Cardiac fibroblast (primary cell): ENCODE results near the gene SCFD2.

ENCODE experiments used
- DNase-seq, 2 donors: peaks; one replicate each; pipeline versions ENCODE4 v3.0.0 to v3.0.0-alpha.2; 2010; ENCODE audit warnings: low read depth in 2 of 2
- H3K4me3 ChIP-seq, 2 donors: replicated peaks in 1 of 2; 1 replicate in 1 of 2; 2 replicates in 1 of 2; pipeline ENCODE4 v1.5.1; 2011; ENCODE audit warnings: low read depth in 2 of 2, low read length in 2 of 2, mild to moderate bottlenecking in 2 of 2, moderate library complexity in 1 of 2
- TF ChIP-seq, protein P1 (sequence below): IDR thresholded peaks from one replicate; pipeline ENCODE4 v1.5.1; 2011; ENCODE audit warnings: low read depth, mild to moderate bottlenecking, low read length, inconsistent platforms

Gene SCFD2

DNA sequence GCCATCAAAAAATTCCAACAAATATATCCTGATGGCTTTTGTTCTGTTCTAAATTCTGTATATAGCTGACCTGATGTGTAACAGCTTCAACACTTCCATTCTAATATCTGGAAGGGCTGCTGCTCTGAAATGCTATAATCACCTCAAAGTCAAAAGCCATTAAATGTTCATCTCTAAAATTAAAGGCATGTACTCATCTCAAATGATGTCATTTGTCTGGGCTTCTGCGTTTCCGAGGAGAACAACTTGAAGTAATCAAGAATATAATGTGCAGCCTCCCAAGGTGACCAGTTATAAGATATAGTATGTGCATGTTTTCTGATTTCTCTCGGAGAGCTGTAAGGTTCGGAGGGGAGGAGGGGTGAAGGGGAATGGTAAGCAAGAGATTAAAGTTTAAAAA lies 237.6 kb downstream of the SCFD2 start:
- no peak overlapping the region for H3K4me3 ChIP-seq
- TF ChIP-seq, protein P1, sequence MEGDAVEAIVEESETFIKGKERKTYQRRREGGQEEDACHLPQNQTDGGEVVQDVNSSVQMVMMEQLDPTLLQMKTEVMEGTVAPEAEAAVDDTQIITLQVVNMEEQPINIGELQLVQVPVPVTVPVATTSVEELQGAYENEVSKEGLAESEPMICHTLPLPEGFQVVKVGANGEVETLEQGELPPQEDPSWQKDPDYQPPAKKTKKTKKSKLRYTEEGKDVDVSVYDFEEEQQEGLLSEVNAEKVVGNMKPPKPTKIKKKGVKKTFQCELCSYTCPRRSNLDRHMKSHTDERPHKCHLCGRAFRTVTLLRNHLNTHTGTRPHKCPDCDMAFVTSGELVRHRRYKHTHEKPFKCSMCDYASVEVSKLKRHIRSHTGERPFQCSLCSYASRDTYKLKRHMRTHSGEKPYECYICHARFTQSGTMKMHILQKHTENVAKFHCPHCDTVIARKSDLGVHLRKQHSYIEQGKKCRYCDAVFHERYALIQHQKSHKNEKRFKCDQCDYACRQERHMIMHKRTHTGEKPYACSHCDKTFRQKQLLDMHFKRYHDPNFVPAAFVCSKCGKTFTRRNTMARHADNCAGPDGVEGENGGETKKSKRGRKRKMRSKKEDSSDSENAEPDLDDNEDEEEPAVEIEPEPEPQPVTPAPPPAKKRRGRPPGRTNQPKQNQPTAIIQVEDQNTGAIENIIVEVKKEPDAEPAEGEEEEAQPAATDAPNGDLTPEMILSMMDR: no peak
- DNase-seq: peak in 1 of 2 donors; percentile 9

DNA sequence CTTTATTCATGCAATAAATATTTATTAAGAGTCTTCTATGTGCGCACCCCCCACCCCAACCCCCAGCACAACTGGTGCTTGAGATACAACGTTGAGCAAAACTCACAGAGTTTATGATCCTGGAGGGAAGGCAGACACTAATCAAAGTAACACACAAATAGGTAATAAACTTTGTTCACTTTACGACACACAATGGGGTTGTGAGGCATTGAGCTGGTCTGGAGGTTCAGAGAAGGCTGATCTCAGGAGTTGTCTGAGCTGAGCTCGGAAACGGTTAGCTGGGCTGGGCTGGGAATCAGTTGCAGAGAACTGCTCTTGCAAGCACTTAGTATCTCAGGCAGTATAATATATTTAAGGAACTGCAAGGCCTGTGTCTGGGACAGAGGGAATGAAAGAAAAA lies 238.5 kb downstream of the SCFD2 start:
- TF ChIP-seq, protein P1: no peak
- no peak for DNase-seq
- no peak overlapping the region for H3K4me3 ChIP-seq

DNA sequence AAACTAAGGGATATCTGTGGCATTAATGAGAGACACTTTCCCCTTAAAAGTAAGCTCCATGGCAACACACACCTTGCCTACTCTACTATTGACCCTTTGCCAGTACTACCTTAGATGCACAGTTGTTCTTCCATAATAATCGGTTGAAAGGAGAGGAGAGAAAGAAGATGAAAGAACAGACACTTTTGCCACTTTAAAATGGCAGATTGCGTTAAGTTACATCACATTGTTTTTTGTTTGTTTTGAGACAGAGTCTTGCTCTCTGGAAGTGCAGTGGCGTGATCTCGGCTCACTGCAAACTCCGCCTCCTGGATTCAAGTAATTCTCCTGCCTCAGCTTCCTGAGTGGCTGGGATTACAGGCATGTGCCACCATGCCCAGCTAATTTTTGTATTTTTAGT lies 239.8 kb downstream of the SCFD2 start:
- no peak overlapping the region for H3K4me3 ChIP-seq
- DNase-seq: no peak
- TF ChIP-seq, protein P1: no peak

DNA sequence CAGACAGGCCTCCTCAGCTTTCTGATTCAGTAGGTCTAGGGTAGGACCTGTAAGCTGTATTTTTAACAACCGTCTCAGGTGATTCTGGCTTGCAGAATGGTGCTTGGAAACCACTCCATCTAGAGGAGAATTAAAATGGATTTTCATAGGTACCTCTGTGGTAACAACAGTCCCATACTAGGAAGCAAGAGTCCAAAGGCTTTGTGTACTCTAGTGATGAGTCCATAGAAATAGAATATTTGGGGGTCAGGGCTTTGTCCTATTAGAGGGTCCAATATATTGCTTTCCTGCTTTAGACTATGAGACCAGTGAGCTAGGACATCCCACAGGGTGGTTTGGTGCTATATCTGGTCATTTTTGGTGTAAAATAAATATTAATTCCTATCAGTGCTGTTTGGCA lies 242.0 kb downstream of the SCFD2 start:
- no peak for DNase-seq
- TF ChIP-seq, protein P1: no peak
- H3K4me3 ChIP-seq: no peak overlapping the region

DNA sequence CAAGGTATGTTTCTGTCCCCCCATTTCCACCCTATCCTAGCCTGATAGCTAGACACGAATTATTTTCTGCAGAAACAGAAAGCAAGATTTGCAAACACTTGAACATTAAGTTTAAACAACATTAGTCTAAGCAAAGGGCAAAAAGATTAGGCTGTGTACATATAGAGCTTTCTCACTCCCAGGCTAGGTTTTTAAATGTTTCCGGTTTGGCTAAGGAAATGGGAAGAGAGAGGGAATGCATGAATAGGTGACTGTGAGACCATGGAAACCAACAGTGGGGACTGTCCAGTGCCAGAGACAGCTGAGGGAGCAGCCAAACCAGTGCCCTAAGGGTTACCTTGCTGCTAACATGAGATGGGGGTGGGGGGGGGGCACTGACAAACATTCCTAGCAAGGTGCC lies 242.7 kb downstream of the SCFD2 start:
- H3K4me3 ChIP-seq: no peak overlapping the region
- DNase-seq: no peak
- TF ChIP-seq, protein P1: no peak

DNA sequence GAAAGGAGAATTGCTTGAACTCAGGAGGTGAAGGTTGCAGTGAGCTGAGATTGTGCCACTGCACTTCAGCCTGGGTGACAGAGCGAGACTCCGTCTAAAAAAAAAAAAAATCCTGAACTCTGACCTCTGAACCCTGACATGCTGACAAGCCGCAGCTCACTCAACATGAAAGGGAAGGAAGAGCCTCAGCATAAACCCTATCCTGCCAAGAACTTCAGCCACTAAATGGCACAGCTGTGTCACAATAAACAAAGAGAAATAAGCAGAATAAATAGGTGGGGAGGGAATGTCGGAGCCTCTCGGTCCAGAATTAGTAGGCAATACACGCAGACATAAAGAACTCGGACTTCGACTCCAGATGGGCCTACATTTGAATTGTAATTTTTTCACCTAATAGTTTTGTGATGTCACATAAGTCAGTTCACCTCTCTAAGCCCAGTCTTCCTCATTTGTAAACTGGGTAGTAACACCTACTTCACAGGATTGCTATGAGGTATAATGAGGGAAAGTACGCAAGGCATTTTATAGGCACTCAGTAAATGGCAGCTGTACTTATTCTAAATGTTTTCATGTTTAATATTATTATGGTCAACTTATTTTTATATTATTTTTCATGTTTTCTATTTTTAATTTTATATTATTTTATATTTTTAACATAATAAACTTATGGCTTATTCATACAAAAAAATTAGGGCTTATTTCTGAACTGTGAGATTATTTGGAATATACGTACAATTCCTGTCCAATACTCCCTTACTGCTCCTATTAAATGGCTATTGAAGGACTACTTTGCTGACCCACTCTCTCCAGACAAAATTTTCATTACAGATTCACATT lies 243.4 kb downstream of the SCFD2 start:
- no peak for DNase-seq

More for the DNA sequence above, 243.4 kb downstream of the SCFD2 start:
- TF ChIP-seq, protein P1: no peak
- H3K4me3 ChIP-seq: no peak overlapping the region
